ENCODE measurements around the gene PPFIA1.

GRCh38 chr11:70381350-70381749 lies 110.9 kb downstream of the PPFIA1 start:
- TF ChIP-seq CTCF (IDR thresholded peaks at IDR 0.05): no peak
- TF ChIP-seq POLR2A (IDR thresholded peaks at IDR 0.05): no peak

All from testis (tissue), 2 donors.